Loucy (cell line): ENCODE results near the gene BBX.
A peak's percentile ranks its signal among the peaks of the same experiment; 100 is the strongest.

Experiments used
- H2AFZ ChIP-seq: fragments of 200-600 bp; sonication (generic); 2 replicates; pipeline ENCODE4 v1.6.0; 2016; ENCODE audit warnings: antibody characterized with exemption, mild to moderate bottlenecking, low read length, moderate library complexity
- H3F3A ChIP-seq: fragments of 200-600 bp; 2 replicates; pipeline ENCODE4 v1.6.0; 2016; ENCODE audit warnings: antibody characterized with exemption, low read depth, mild to moderate bottlenecking
- H3K27me3 ChIP-seq: fragments of 200-600 bp; sonication (generic); 2 replicates; pipeline ENCODE4 v1.6.1; 2014; ENCODE audit warnings: low read length, mild to moderate bottlenecking; ENCODE audit not compliant: insufficient read depth, poor library complexity, severe bottlenecking
- H3K36me3 ChIP-seq: fragments of 200-600 bp; sonication (generic); 2 replicates; pipeline ENCODE4 v1.6.1; 2016; ENCODE audit warnings: low read length; ENCODE audit not compliant: insufficient read depth
- H3K4me1 ChIP-seq: fragments of 200-600 bp; sonication (generic); 2 replicates; pipeline ENCODE4 v1.5.1; 2014; ENCODE audit warnings: low read length, mild to moderate bottlenecking; ENCODE audit not compliant: insufficient read depth, poor library complexity, severe bottlenecking
- H3K4me2 ChIP-seq: fragments of 200-600 bp; sonication (generic); 2 replicates; pipeline ENCODE4 v1.6.0; 2014; ENCODE audit warnings: antibody characterized with exemption, low read length, low read depth, mild to moderate bottlenecking; ENCODE audit not compliant: poor library complexity, severe bottlenecking
- H3K4me3 ChIP-seq: fragments of 200-600 bp; sonication (generic); 2 replicates; pipeline ENCODE4 v1.5.1; 2014; ENCODE audit warnings: low read length, mild to moderate bottlenecking, mixed read lengths; ENCODE audit not compliant: poor library complexity, severe bottlenecking
- H3K79me2 ChIP-seq: fragments of 200-600 bp; sonication (generic); 2 replicates; pipeline ENCODE4 v1.6.1; 2014; ENCODE audit warnings: low read length; ENCODE audit not compliant: insufficient read depth
- H3K9ac ChIP-seq: fragments of 200-600 bp; sonication (generic); 2 replicates; pipeline ENCODE4 v1.6.0; 2014; ENCODE audit warnings: mild to moderate bottlenecking, low read depth, low read length, moderate library complexity; ENCODE audit not compliant: poor library complexity, severe bottlenecking
- H3K9me2 ChIP-seq: fragments of 200-600 bp; sonication (generic); replicated peaks from 2 replicates; pipeline ENCODE4 v1.6.1; 2016; ENCODE audit warnings: low read depth, low read length, mixed read lengths
- H3K9me3 ChIP-seq: fragments of 200-600 bp; sonication (generic); 2 replicates; pipeline ENCODE4 v1.6.1; 2014; ENCODE audit warnings: mild to moderate bottlenecking, antibody characterized with exemption, low read length, low read depth; ENCODE audit not compliant: insufficient read depth
- H4K20me1 ChIP-seq: fragments of 200-600 bp; sonication (generic); 2 replicates; pipeline ENCODE4 v1.6.0; 2014; ENCODE audit warnings: antibody characterized with exemption, low read length, mild to moderate bottlenecking; ENCODE audit not compliant: insufficient read depth, poor library complexity, severe bottlenecking
- CTCF ChIP-seq: fragments of 200-600 bp; sonication (generic); conservative IDR thresholded peaks from 2 replicates; pipeline ENCODE4 v1.5.1; 2014; ENCODE audit warnings: mild to moderate bottlenecking, antibody characterized with exemption, low read length
- EZH2phosphoT487 ChIP-seq: fragments of 200-600 bp; IDR thresholded peaks from 2 replicates; pipeline ENCODE4 v1.6.1; 2018; ENCODE audit warnings: antibody characterized with exemption, mild to moderate bottlenecking, moderate library complexity, borderline replicate concordance

Gene BBX

GRCh38 chr3:107621465-107621864 is 98.7 kb downstream of the BBX start:
- H3K4me2 ChIP-seq = peak overlapping the region; percentile 7
- H4K20me1 ChIP-seq = peaks cover 33% of the 10 kb centered on the region
- no peaks in the 10 kb centered on the region for H3K9me3 ChIP-seq
- H2AFZ ChIP-seq = no peak overlapping the region
- H3K79me2 ChIP-seq = peaks cover 87% of the 10 kb centered on the region
- no peak overlapping the region for H3K9ac ChIP-seq
- no peaks in the 10 kb centered on the region for H3K9me2 ChIP-seq
- no peaks in the 10 kb centered on the region for H3F3A ChIP-seq
- H3K27me3 ChIP-seq = no peaks in the 10 kb centered on the region
- no peaks in the 10 kb centered on the region for H3K36me3 ChIP-seq
- peaks cover 44% of the 10 kb centered on the region for H3K4me1 ChIP-seq
- TF ChIP-seq CTCF (no peak), EZH2phosphoT487 (no peak)
- no peak overlapping the region for H3K4me3 ChIP-seq

DNA sequence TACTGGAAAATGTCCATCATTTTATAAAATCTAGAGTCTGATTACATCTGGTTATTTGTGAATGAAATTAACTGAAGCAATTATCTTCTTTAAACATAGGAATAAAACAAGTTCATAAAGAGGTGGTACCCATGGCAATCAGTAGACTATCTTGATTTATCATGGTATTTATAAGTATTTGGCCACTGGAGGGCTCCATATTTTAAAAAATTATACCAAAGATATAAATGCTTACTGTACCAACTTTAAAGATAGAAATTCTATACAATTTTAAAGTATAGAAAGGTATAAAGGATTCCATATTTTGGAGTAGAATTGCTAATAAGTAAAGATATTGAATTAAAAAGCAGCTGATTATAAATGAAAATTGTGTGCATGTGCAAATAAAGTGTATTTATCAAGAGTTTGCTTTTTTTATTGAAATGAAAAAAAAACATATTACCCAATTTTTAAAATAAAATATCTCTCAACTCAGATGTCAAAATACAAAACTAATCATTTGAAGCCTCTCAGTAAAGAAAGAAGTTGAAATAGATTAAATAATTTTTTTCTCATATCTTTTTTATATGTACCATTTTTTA is 105.3 kb downstream of the BBX start:
- TF ChIP-seq CTCF (peak; percentile 62), EZH2phosphoT487 (no peak)
- Histone ChIP-seq H3K27me3 (no peaks in the 10 kb centered on the region), H3K79me2 (peaks cover 59% of the 10 kb centered on the region), H3F3A (no peaks in the 10 kb centered on the region), H3K4me2 (no peak overlapping the region), H3K4me1 (peaks cover 20% of the 10 kb centered on the region), H2AFZ (no peak overlapping the region), H4K20me1 (peaks cover 31% of the 10 kb centered on the region), H3K9ac (no peak overlapping the region), H3K36me3 (no peaks in the 10 kb centered on the region), H3K4me3 (no peak overlapping the region), H3K9me2 (no peaks in the 10 kb centered on the region), H3K9me3 (no peaks in the 10 kb centered on the region)

DNA sequence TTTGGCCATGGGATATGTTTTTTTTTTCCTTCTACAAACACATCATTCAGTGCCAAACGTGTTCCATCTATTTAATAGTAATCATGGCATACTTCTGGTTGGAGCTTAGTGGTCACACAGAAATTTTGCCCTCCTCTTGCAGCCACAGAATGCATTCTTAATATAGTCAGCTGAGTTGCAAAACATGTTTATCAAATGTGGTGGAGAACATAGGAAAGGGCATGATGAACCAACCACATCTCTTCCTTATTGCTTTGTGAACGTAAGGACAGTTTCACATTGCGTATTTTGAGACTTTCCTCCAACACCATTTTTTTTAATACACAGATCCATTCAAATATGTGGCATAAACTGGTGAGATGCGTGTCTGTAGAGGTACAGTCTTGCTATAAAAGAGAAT is 106.8 kb downstream of the BBX start:
- no peak for TF ChIP-seq CTCF
- TF ChIP-seq EZH2phosphoT487 = no peak

More for the DNA sequence above, 106.8 kb downstream of the BBX start:
- H3K9me3 ChIP-seq = no peaks in the 10 kb centered on the region
- no peak overlapping the region for H3K9ac ChIP-seq
- peaks cover 31% of the 10 kb centered on the region for H4K20me1 ChIP-seq
- no peaks in the 10 kb centered on the region for H3K36me3 ChIP-seq
- H3K4me1 ChIP-seq = peaks cover 29% of the 10 kb centered on the region
- no peak overlapping the region for H3K4me3 ChIP-seq
- H3K79me2 ChIP-seq = peaks cover 53% of the 10 kb centered on the region; the same call in 1 of the 2 replicates
- H3K27me3 ChIP-seq = no peaks in the 10 kb centered on the region
- H3K9me2 ChIP-seq = no peaks in the 10 kb centered on the region
- H2AFZ ChIP-seq = no peak overlapping the region
- H3F3A ChIP-seq = no peaks in the 10 kb centered on the region
- no peak overlapping the region for H3K4me2 ChIP-seq
